ENCODE results near the gene LAGE3. TPM values are rescaled to one million over a fixed set of nuclear protein-coding genes. Genes with fewer than 3 reads are reported as not detected.

LAGE3 gene
- total RNA-seq, 4 donors from 2014 or later: 5.7 to 17.0 (median 14.9) TPM

GRCh38 chrX:154515966-154516655 is 37.0 kb upstream of the LAGE3 start, which contains the start of gene FAM3A:
Gene FAM3A (minus strand): TSS chrX:154516232. CDS start chrX:154515772, 460 bp downstream.
- TF ChIP-seq CTCF (IDR thresholded peaks at IDR 0.05; ENCODE audit: low read depth): no peak

- no peak for TF ChIP-seq CTCF (IDR thresholded peaks at IDR 0.05; ENCODE audit: low read depth)
Measured at GRCh38 chrX:154515090-154515965, 36.2 kb upstream of the LAGE3 start.

- no peak for TF ChIP-seq CTCF (IDR thresholded peaks at IDR 0.05; ENCODE audit: low read depth)
Measured at GRCh38 chrX:154513716-154514115, 34.6 kb upstream of the LAGE3 start.

GRCh38 chrX:154512879-154513553 is 33.9 kb upstream of the LAGE3 start:
- TF ChIP-seq CTCF (IDR thresholded peaks at IDR 0.05; ENCODE audit: low read depth): no peak

- no peak for TF ChIP-seq CTCF (IDR thresholded peaks at IDR 0.05; ENCODE audit: low read depth)
Measured at GRCh38 chrX:154511761-154512160, 32.7 kb upstream of the LAGE3 start.

GRCh38 chrX:154509455-154509854 is 30.4 kb upstream of the LAGE3 start:
- TF ChIP-seq CTCF (IDR thresholded peaks at IDR 0.05; ENCODE audit: low read depth): no peak

- no peak for TF ChIP-seq CTCF (IDR thresholded peaks at IDR 0.05; ENCODE audit: low read depth)
Measured at GRCh38 chrX:154508384-154508745, 29.3 kb upstream of the LAGE3 start.
